Activated CD4-positive, alpha-beta memory T cell treated with anti-CD3 and anti-CD28 coated beads for 36 hours (primary cell): ENCODE measurements around the gene DAPK1. TPM values are rescaled to one million over a fixed set of nuclear protein-coding genes. Genes with fewer than 3 reads are reported as not detected.

Experiments used
- CTCF ChIA-PET: fragments of 350-600 bp; sonication (Branson Sonifier 250); formaldehyde crosslinking; loops from one replicate; lab custom pipeline; 2021; ENCODE audit warnings: antibody characterized with exemption, inconsistent platforms; lab: Charles Lee
- POLR2A ChIA-PET: fragments of 350-600 bp; sonication (Branson Sonifier 250); formaldehyde crosslinking; loops from one replicate; lab custom pipeline; 2021; ENCODE audit warnings: antibody characterized with exemption; lab: Charles Lee
- DNase-seq: peaks from one replicate; pipeline ENCODE4 v3.0.0-alpha.2; 2020
- H3K27ac Mint-ChIP-seq: one replicate; pipeline ENCODE4 v1.8.0; 2021; ENCODE audit warnings: mixed read lengths
- H3K27me3 Mint-ChIP-seq: one replicate; pipeline ENCODE4 v1.8.0; 2021; ENCODE audit warnings: mixed read lengths
- H3K36me3 Mint-ChIP-seq: one replicate; pipeline ENCODE4 v1.8.0; 2021; ENCODE audit warnings: mixed read lengths
- H3K4me1 Mint-ChIP-seq: one replicate; pipeline ENCODE4 v1.8.0; 2021; ENCODE audit warnings: low read depth, mixed read lengths
- H3K4me3 Mint-ChIP-seq: one replicate; pipeline ENCODE4 v1.8.0; 2021; ENCODE audit warnings: mild to moderate bottlenecking, mixed read lengths
- H3K9me3 Mint-ChIP-seq: one replicate; pipeline ENCODE4 v1.8.0; 2021; ENCODE audit warnings: mixed read lengths
- intact Hi-C: fragments of 100-400 bp; cut with micrococcal nuclease; formaldehyde crosslinking; loops from one replicate; pipeline ENCODE4 v1.15.1; 2023
- total RNA-seq, 2 experiments: library from RNA; stranded (reverse); gene quantifications; one replicate each; pipeline ENCODE4 v1.2.3, GENCODE V29; 2021

Gene DAPK1
- total RNA-seq: 1 to 10 TPM; 1.9 to 3.3 TPM

DNA sequence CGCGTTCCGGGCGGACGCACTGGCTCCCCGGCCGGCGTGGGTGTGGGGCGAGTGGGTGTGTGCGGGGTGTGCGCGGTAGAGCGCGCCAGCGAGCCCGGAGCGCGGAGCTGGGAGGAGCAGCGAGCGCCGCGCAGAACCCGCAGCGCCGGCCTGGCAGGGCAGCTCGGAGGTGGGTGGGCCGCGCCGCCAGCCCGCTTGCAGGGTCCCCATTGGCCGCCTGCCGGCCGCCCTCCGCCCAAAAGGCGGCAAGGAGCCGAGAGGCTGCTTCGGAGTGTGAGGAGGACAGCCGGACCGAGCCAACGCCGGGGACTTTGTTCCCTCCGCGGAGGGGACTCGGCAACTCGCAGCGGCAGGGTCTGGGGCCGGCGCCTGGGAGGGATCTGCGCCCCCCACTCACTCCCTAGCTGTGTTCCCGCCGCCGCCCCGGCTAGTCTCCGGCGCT, at the start of gene DAPK1:
Gene DAPK1 (plus strand): TSS at position 264 of the 442 bp plus-strand sequence. CDS start 1,211 bp downstream, outside the sequence.
- no peak within 1 kb of the TSS for H3K27ac Mint-ChIP-seq
- H3K36me3 Mint-ChIP-seq: no peaks in the 10 kb centered on the region
- CTCF ChIA-PET: no interaction called here
- H3K27me3 Mint-ChIP-seq: peaks cover 51% of the 10 kb centered on the region
- H3K4me1 Mint-ChIP-seq: peaks cover 23% of the 10 kb centered on the region
- H3K4me3 Mint-ChIP-seq: peak within 1 kb of the TSS; percentile 27
- intact Hi-C loops: no loop called here
- POLR2A ChIA-PET: no interaction called here
- peak; percentile 28 for DNase-seq
- H3K9me3 Mint-ChIP-seq: no peaks in the 10 kb centered on the region

DNA sequence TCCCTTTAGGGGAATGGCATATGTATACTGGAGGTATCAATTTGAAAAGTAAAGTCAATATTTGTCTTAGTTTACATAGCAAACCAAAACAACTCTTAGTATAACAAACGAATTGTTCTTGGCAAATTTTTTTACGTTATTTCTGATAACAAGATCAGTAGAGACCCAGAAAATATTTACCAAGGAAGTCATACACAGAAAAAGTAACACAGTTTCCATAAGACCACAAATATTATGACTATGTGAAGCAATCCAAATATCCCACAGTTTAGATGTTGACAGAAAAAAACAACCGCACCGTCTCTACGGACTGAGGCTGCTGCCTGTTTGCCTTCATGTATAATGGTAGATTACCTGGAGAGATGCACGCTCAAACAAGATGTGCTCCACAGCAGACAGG, 46.5 kb upstream of the DAPK1 start:
- Mint-ChIP-seq H3K4me1 (no peaks in the 10 kb centered on the region), H3K36me3 (no peaks in the 10 kb centered on the region), H3K27me3 (no peaks in the 10 kb centered on the region), H3K27ac (no peak overlapping the region), H3K4me3 (no peak overlapping the region), H3K9me3 (peaks cover 5% of the 10 kb centered on the region)
- intact Hi-C loops: no loop called here
- no peak for DNase-seq
- ChIA-PET POLR2A (no interaction called here), CTCF (no interaction called here)

DNA sequence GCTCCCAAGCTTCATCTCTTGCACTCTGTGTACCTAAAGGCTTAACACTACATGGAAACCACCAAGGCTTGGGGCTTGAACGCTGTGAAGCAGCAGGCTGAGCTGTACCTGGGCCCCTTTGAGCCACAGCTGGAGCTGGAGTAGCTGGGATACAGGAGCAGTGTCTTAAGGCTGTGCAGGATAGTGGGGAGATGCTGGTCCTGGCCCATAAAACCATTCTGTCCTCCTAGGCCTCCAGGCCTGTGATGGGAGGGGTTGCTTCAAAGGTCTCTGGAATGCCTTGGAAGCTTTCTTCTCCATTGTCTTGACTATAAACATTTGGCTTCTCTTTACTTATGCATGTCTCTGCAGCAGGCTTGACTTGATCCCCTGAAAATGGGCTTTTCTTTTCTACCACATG, 42.3 kb upstream of the DAPK1 start:
- Mint-ChIP-seq H3K36me3 (no peaks in the 10 kb centered on the region), H3K27ac (no peak overlapping the region), H3K4me1 (no peaks in the 10 kb centered on the region), H3K4me3 (no peak overlapping the region), H3K27me3 (no peaks in the 10 kb centered on the region), H3K9me3 (peaks cover 7% of the 10 kb centered on the region)
- CTCF ChIA-PET: no interaction called here
- POLR2A ChIA-PET: no interaction called here
- intact Hi-C loops: no loop called here
- DNase-seq: no peak

DNA sequence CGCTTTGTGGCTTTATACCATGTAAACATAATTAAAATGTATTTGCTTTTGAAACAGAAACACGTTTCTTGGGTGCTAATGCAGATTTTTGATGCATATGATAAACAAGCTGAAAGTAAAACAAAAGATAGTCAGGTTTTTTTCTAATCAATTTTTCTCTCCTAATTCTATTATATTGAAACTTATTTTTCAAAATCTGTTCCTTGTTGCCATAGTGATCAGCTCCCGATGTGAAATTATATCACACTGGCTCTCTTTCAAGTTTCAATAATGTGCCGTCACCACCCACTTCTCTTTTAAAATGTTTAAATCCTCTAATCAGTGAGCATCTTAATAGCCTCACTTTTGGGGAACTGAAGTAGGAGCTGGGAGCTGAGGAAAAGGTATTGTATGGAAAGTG, 36.4 kb upstream of the DAPK1 start:
- CTCF ChIA-PET: no interaction called here
- POLR2A ChIA-PET: no interaction called here
- Mint-ChIP-seq H3K9me3 (peaks cover 2% of the 10 kb centered on the region), H3K4me3 (no peak overlapping the region), H3K27ac (no peak overlapping the region), H3K36me3 (no peaks in the 10 kb centered on the region), H3K4me1 (peaks cover 16% of the 10 kb centered on the region), H3K27me3 (no peaks in the 10 kb centered on the region)
- no peak for DNase-seq
- intact Hi-C loops: loop anchor here (5.0 kb wide), 1 partner anchor 41 kb away; no protein-coding TSS in a partner anchor

DNA sequence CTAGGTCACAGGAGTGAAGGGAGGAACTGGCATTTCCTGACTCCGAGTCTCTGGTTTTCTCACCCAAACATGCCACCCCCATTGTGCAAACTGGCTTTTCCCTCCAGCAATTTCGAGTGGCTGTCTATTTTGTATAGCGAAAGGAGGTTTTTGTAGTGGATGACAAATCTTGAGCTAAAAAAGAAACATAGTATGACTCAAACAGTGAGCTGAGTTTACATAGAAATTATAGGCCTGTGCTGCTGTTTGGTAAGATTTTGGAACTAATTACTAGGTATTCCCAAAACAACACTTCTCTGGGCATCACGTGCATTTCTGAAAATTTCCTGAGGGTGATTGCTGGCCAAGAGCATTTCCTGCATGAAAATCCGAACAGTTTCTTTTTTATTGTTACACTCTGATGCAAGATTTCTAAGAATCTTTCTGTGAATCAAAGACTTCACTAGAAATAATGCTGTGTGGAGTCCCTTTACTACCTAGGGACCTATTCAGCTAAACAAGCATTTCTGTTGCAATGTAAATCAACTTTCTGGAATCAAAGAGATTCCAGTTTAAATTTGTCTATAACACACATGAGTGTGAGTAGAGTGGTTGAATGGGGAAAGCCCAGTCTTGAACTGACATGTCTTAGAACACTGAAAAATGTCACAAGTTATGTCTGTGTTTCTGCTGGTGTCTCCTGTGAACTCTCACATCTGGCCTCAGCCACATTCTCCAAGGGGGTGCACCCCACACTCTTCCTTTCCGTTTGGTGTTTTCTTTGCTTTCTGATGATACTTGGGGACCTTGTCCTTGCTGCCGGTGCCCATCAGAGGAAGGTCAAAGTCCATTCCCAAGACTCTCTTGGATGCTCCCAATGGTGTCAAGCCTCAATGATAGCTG, 33.3 kb upstream of the DAPK1 start:
- POLR2A ChIA-PET: interaction anchor here (0.9 kb wide), 1 partner anchor 90 kb away, joined by 4 read pairs; no protein-coding TSS in a partner anchor
- H3K36me3 Mint-ChIP-seq: no peaks in the 10 kb centered on the region
- intact Hi-C loops: loop anchor here (1.0 to 5.0 kb wide), 5 partner anchors 38 to 348 kb away; no protein-coding TSS in a partner anchor
- no peaks in the 10 kb centered on the region for H3K27me3 Mint-ChIP-seq
- CTCF ChIA-PET: interaction anchor here (0.7 to 2.1 kb wide), 6 partner anchors 11 to 199 kb away, joined by 3 to 7 read pairs (median 4); no protein-coding TSS in a partner anchor
- no peaks in the 10 kb centered on the region for H3K9me3 Mint-ChIP-seq
- H3K4me1 Mint-ChIP-seq: peaks cover 16% of the 10 kb centered on the region
- DNase-seq: peak; percentile 64
- H3K4me3 Mint-ChIP-seq: no peak overlapping the region
- peak overlapping the region; percentile 75 for H3K27ac Mint-ChIP-seq

DNA sequence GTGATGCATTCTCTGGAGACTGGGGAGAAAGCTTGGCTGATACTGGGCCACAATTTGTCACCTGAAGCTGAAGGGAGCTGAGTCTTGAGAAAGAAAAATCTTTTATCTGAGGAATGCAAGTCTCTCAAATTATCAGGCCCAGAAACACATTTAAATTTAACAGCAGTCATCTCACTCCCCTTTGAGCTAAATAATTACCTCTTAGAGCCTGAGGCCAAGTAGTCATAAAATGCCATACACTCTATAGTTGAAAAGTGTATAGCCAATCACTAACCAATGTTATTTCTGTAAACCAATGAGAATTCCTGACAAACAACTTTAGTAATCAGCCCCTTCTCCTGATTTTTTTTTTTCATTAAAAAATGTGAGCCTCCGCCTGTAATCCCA, 32.7 kb upstream of the DAPK1 start:
- Mint-ChIP-seq H3K4me3 (no peak overlapping the region), H3K27ac (peak overlapping the region; percentile 73), H3K27me3 (peaks cover 1% of the 10 kb centered on the region), H3K36me3 (no peaks in the 10 kb centered on the region), H3K4me1 (peaks cover 16% of the 10 kb centered on the region), H3K9me3 (no peaks in the 10 kb centered on the region)
- ChIA-PET CTCF (interaction anchor here (1.2 to 2.1 kb wide), 3 partner anchors 12 to 198 kb away, joined by 4 to 7 read pairs (median 6); no protein-coding TSS in a partner anchor), POLR2A (interaction anchor here (0.9 kb wide), 1 partner anchor 91 kb away, joined by 4 read pairs; no protein-coding TSS in a partner anchor)
- intact Hi-C loops: loop anchor here (1.0 to 5.0 kb wide), 5 partner anchors 37 to 347 kb away; no protein-coding TSS in a partner anchor
- no peak for DNase-seq

DNA sequence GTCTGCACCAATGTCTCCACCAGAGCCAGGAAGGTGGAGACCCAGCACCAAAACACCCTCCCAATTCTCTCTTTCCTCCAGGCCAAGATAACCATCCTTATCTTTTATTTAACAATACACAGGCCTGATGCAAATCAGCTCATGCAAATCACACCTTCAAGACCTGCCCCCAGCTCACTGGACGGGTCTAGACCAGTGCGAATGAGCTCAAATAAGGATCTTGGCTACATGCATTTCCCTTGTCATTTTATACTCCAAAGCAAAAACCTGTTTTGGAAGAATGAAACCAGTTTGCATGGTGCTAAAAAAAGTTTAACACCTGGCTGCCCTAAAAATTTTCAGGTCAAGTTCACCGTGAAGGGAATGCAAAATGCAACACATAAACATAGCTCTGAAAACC, 31.9 kb upstream of the DAPK1 start:
- Mint-ChIP-seq H3K4me3 (no peak overlapping the region), H3K36me3 (no peaks in the 10 kb centered on the region), H3K27me3 (peaks cover 4% of the 10 kb centered on the region), H3K4me1 (peaks cover 16% of the 10 kb centered on the region), H3K9me3 (no peaks in the 10 kb centered on the region), H3K27ac (no peak overlapping the region)
- intact Hi-C loops: no loop called here
- no peak for DNase-seq
- ChIA-PET CTCF (interaction anchor here (2.1 kb wide), 1 partner anchor 197 kb away, joined by 7 read pairs; no protein-coding TSS in a partner anchor), POLR2A (no interaction called here)

DNA sequence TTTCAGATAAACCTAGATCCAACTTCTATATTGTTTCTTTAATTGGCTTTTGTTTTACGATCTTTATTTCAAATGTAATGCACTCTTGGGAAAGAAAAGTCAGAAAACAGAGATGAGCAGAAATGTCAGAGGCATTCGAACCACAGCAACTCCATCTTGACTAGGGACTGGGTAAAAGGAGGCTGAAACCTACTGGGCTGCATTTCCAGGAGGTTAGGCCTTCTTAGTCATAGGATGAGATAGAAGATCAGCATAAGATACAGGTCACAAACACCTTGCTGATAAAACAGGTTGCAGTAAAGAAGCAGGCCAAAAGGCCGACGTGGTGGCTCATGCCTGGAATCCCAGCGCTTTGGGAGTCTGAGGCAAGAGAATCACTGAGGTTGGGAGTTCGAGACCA, 30.5 kb upstream of the DAPK1 start:
- no peak overlapping the region for H3K27ac Mint-ChIP-seq
- CTCF ChIA-PET: no interaction called here
- no peaks in the 10 kb centered on the region for H3K9me3 Mint-ChIP-seq
- peaks cover 4% of the 10 kb centered on the region for H3K27me3 Mint-ChIP-seq
- intact Hi-C loops: no loop called here
- no peaks in the 10 kb centered on the region for H3K36me3 Mint-ChIP-seq
- no peak for DNase-seq
- H3K4me3 Mint-ChIP-seq: no peak overlapping the region
- H3K4me1 Mint-ChIP-seq: peaks cover 16% of the 10 kb centered on the region
- POLR2A ChIA-PET: no interaction called here

DNA sequence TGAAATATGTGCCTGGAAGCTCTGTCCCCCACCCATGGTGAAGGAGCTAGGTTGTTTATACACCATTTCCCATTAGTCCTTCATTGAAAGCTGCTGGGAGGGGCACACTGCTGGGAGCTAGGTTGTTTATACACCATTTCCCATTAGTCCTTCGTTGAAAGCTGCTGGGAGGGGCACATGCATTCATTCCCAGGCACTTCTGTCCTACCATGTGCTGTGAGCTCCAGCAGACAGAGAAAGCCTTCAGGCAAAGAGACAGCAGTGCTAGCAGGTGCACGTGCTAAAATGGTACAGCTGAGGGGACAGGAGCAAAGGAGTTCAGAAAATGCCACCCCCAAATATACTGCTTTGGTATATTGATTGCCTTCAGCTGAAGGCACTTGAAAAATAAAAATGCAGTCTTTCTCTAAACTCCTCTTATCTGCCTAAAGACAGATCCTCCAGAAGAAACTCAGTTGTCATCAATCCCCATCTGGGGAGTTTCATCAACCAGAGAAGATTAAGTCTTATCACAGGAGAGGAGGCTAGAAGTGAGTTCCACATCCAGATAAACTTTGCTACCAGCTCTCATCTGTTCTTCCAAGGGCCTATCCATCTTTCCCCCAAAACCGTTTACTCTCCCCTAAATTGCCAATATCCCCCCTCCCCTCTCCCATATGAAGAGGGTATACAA, 27.7 kb upstream of the DAPK1 start:
- no peak for DNase-seq
- Mint-ChIP-seq H3K4me3 (no peak overlapping the region), H3K36me3 (no peaks in the 10 kb centered on the region), H3K27me3 (peaks cover 4% of the 10 kb centered on the region), H3K9me3 (no peaks in the 10 kb centered on the region), H3K4me1 (peaks cover 5% of the 10 kb centered on the region), H3K27ac (no peak overlapping the region)
- intact Hi-C loops: no loop called here
- CTCF ChIA-PET: no interaction called here
- POLR2A ChIA-PET: no interaction called here

DNA sequence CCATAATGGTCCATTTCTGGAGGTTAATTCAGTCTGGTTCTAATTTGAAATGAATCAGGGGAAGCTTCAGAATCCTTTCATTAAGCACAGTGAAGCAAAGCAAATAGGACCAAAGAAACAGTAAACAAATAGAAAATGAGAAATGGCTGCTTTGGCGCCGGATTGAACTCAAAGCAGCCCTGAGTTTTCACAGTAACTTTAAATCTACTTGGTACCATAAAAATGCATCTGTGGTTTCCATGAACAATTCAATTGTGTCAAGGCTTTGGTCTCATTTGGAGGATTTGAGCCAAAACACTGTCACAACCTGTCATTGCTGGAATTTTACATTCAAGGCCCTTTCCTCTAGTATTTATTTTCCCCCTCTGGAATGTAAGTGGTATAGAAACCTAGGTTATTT, 25.9 kb upstream of the DAPK1 start:
- ChIA-PET CTCF (interaction anchor here (0.6 kb wide), 1 partner anchor 138 kb away, joined by 3 read pairs; no protein-coding TSS in a partner anchor), POLR2A (no interaction called here)
- Mint-ChIP-seq H3K4me3 (no peak overlapping the region), H3K27ac (no peak overlapping the region), H3K9me3 (no peaks in the 10 kb centered on the region), H3K27me3 (peaks cover 4% of the 10 kb centered on the region), H3K4me1 (peaks cover 8% of the 10 kb centered on the region), H3K36me3 (no peaks in the 10 kb centered on the region)
- intact Hi-C loops: no loop called here
- no peak for DNase-seq

DNA sequence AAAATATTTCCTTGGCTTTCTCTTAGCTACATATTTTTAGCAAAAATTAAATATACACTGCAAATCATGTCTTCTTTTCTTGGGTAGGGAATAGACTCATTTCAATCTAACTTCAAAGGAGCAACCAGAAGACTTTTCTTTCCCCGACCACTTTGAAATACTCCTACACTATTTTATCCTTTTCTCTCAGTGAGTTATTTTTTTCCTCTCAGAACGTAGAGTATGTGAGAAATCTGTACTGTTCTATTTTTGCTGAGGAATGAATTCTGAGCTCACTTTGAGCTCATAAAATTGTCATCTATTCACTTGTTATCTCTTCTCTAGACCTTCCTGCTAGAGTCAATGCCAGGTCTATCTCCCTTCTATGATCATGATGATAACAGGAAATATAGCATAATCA, 22.2 kb upstream of the DAPK1 start:
- POLR2A ChIA-PET: no interaction called here
- H3K27me3 Mint-ChIP-seq: no peaks in the 10 kb centered on the region
- intact Hi-C loops: no loop called here
- no peaks in the 10 kb centered on the region for H3K9me3 Mint-ChIP-seq
- H3K27ac Mint-ChIP-seq: no peak overlapping the region
- no peaks in the 10 kb centered on the region for H3K36me3 Mint-ChIP-seq
- H3K4me1 Mint-ChIP-seq: peaks cover 14% of the 10 kb centered on the region
- CTCF ChIA-PET: no interaction called here
- no peak overlapping the region for H3K4me3 Mint-ChIP-seq
- DNase-seq: no peak
